CMK (cell line): ENCODE data around the gene CORO7.
A peak's percentile ranks its signal among the peaks of the same experiment; 100 is the strongest.

Source experiments
- DNase-seq: peaks from one replicate; pipeline ENCODE4 v3.0.0-alpha.2; 2010; ENCODE audit warnings: low read depth

The CORO7 gene

DNA sequence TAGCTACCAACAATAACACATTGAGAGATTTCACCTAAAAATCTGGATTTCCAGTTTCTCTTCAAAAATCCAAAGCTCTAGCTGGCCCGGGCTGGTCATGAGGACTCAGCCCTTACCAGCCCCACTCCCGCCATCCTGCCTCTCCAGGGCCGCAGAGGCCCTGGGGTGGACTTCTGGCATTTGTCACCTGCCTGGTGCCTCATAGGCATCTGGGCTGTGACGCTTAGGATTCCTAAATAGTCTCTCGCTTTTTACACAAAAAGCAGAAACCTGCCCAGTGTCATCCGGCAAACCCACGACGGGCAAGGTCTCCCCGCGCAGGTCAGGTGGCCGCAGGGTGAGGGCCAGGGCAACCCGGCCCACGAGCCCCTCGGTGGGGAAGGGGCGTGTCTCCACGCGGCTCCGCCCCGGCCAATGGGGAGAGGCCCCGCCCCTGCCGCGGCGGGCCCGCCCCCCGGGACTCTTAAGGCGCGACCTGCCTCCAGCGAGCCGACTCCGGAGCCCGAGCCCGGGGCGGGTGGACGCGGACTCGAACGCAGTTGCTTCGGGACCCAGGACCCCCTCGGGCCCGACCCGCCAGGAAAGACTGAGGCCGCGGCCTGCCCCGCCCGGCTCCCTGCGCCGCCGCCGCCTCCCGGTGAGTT, 44.9 kb downstream of the CORO7 start, which contains the start of gene VASN:
VASN (plus strand) TSS at position 492 of the 644 bp plus-strand sequence. CDS start 9,030 bp downstream, outside the sequence.
- DNase-seq, result peak; percentile 72

- DNase-seq, result peak; percentile 95
Measured at GRCh38 chr16:4370570-4371356, 45.6 kb downstream of the CORO7 start.

DNA sequence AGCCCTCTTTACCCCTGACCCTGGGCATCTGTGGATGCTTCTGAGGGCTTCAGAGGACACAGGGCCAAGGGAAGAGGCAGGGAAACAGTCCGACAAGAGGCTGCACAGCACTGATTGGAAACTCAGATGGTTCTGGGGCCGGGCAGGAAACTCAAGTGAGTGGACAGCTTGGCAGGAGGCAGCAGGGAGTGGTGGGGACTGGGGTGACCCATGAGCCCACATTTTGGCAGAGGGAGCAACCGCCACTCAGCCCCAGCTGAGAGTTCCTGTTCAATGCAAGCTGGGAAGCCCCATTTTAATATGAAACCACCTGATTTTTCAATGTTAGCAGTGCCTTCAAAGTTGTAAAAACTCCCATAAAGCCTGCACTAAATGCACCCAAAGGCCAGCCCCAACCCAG, 46.2 kb downstream of the CORO7 start:
- DNase-seq, result no peak

DNA sequence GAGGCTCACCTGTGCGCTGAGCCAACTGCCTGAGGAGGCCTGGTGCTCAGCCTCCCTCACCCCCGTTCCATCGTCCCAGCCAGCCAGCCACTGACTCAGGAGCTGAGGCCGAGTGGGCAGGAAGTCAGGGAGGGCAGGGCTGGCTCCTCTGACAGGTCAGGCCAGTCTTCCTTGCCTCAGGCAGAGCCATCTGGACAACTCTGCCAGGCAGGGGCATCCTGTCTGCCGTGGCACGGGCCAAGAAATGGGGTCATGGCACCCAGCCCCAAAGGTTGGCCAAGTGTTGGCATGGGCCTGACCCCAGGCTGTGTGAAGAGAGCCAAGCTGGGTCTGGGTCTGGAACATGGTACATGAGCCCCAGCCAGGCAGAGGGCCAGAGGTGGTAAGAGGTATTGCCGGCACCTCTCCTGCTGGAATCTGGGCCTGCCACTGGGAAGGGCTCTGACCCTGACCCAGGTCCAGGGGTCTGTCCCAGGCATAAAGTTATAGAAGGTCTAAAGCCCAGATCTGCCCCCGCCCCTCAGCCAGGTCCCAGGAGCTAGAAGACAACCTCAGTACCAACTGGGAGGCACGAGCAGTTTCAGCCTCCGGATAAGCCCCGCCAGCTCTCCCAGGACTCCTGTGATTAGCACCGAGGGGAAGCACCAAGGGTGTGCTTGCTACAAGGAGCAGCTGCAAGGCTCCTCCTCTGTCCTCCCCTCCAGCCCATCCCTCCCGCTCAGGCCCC, 47.2 kb downstream of the CORO7 start:
- no peak for DNase-seq

DNA sequence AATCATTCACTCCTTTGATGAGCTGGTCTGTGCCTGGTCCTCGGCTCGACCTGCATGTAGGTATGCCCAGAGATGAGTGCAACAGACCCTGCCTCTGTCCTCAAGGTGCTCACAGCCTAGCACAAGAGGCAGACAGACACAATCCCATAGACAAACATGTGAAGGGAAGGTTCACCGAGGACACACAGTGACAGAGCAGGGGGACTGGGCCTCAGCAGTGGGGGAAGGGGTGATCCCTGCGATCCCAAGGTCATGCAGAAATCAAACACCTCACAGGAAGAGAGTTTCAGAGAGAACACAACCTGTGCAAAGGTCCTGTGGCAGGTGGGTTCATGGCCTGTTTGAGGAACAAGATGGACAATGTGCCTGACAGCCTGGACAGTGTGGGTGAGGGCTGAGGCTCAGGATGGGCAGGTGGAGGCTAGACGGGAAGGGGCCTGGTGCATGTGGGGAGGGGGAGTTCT, 49.0 kb downstream of the CORO7 start:
- no peak for DNase-seq

GRCh38 chr16:4366016-4366415, 50.4 kb downstream of the CORO7 start:
- no peak for DNase-seq

DNA sequence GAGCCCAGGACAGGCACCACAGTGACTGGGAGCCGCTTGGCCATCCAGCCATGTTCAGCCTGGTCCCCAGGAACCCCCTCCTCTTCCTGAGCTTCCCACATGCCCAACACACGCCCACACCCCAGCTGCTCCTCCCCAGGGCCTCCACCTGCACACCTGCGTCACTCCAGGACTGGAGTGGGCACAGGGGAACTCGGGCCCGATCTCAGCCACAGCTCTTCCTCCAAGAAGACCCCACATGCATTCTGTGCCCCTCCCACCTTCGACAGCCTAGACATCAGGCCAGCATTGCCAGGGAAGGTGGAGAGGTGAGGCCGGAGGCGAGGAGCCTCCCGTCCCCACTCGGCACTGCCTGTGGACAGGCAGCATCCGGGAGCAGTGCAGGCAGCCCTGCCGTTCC, 50.8 kb downstream of the CORO7 start:
- no peak for DNase-seq

DNA sequence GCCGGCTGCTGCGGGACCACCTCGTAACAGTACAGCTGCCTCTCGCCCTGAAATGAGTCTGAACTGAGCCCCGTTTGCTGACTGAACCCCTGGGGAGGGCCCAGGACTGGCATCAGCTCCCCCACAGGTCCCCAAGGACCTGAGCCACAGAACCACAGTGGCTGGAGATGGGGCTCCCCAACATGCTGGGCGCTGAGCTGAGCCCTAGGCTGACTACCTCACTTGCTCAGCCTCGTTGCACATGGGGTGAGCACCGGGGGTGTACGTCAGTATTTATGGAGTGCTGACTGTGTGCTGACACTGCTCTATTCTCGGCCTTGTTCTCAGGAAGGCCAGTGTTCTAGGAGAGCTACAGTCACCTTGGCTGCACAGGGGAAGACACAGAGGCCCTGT, 51.4 kb downstream of the CORO7 start:
- DNase-seq, result no peak

DNA sequence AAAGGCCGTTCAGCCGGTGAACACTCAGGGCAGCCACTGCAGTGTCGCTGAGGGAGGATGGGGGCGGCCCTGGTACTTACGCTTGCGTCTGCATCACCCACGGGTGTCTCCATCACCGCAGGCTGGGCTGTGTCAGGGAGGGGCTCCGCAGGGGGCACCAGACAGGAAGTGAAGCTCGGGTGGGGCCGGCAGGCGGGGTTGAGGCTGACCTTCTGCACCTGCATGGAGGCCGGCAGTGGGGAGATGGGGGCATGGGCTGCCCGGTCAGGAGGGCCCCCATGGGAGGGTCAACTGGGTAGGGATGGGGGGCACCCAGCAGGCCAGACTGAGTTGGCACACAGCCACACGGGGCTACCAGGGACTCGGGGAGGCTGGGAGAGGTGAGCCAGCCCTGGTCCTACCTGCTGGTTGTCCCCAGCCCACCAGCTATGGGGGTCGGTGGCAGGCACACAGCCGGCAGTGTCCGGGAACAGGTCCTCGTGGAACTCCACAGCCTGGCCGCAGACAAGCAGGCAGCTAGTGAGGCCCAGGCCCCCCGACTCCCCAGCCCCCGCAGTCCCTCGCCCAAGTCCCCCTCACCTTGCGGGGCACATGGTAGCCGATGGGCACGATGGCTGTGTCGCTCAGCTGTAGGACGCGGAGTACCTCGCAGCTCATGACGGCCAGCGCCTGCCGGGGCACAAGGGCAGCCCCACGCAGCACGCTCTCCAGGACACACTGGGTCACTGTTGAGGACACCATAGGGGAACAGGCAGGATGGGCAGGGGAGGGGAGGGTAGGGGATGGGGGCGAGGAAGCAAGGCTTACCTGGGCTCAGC, 52.0 kb downstream of the CORO7 start:
- no peak for DNase-seq

DNA sequence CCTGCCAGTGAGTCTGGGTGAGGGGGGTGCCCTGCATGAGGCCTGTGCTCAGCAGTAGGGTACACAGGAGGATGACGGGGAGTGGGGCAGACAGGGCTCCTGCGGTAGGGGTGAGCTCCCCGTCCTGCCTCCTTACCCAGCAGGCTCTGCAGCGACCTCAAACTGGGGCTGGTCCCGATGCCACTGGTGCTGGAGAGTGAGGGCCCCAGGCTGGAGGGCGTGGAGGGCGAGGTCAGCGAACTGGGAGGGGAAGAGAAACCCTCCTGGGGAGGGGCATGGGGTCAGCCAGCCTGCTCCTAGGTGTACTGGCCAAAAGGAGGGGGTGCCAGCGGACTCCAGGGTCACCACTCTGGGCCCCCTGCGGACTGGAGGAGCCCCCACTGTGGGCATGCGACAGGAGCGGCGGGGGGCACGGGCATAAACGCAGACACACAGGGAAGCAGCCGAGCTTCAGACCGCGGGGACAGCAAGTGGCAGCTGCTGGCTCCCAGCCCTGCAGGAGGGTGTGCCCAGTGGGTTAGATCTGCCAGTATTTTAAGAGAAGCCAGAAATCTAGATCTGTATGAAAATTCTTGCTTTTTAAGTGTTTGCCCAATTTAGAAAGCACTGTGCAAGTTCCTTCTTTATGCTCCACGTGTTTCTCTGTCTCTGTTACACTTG, 53.8 kb downstream of the CORO7 start:
- DNase-seq, result no peak

DNA sequence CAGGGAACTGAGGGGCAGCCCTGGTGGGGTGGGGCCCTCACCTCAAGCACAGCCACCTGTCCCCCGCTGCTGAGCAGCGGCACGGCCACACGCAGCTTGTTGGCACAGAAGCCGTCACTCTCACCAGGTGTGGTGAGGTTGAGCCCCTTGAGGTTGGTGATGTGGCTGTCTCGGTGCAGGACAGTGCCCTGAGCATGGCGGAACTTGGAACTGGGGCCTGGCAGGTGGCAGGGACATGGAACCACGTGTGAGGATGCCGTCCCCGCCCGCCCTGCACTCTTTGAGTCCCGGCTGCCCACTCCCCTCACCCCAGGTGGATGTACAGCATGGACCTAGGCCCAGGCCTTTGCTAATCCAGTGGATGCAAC, 54.5 kb downstream of the CORO7 start:
- DNase-seq, result no peak

DNA sequence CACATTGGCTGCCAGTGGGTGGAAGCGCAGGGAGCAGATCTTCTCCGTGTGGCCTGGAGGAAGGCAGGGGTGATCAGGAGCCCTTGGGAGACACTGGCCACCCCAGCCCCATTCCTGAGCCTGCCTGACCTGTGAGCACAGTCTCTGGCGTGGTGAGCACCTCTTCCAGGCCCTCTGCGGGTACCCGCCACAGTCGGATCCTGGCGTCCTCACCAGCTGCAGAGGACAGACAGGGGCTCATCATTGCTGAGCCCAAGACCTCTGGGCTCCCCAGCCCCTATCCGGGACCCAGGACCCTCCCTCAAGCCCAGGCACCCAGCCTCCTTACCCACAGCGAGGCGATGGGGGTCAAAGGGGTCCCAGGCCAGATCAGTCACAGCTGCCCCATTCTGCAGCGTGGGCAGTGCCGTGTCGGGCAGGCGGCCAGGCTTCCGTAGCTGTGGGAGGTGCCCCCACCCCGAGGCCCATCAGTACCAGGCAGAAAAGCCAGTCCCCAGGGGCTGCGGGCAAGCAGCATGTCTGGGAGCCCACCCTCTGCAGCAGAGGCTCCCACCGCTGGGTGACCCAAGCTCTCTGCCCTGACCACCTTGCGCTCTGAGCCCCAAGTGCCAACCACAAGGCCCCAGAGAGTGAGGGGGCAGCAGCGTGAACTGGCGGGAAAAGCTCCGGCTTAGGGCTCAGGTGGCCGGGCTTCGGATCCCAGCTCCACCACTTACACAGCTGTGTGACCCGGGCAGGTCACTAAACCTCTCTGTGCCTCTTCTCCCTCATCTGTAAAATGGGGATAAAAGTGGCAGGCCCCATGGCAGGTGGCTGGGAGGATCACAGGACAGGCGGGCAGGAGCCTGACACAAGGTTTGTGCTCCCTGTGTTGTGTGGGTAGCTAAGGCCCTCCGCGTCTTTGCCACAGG, 55.1 kb downstream of the CORO7 start:
- DNase-seq, result no peak

DNA sequence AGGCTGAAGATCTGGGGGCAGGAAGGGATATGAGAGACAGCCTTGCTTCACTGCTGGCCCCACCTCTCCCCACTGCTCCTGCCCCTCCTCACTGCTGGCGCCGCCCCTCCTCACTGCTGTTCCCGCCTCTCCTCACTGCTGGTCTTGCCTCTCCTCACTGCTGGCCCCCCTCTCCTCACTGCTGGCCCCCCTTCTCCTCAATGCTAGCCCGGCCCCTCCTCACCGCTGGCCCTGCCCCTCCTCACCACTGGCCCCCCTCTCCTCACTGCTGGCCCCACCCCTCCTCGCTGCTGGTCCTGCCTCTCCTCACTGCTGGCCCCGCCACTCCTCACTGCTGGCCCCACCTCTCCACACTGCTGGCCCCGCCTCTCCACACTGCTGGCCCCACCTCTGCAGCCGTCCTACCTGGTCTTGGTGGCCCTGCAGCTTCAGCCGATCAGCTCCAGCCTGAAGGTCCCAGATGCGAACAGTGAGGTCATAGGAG, 55.8 kb downstream of the CORO7 start:
- no peak for DNase-seq

GRCh38 chr16:4359914-4360313, 56.5 kb downstream of the CORO7 start:
- no peak for DNase-seq

GRCh38 chr16:4358831-4359561, 57.4 kb downstream of the CORO7 start:
- no peak for DNase-seq

DNA sequence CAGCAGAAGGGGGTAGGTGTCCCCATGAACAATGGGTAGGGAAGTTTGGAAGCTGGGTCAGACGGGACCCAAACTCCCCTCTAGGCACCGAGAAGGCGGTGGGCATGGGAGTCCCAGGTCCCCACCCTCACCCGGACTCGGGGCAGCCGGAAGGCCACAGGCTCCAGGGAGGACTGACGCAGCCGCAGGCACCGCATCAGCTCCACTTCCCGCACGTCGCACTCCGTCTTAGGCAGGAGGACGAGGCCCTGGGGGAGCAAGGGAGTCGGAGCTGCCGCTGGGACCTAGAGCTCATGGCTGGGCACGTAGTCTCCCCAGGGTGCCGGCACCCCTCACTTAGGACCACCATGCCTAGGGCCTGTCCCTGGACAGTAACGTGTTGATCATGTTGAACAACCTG, 58.2 kb downstream of the CORO7 start:
- DNase-seq, result no peak

- no peak for DNase-seq
Measured at GRCh38 chr16:4356820-4357219, 59.6 kb downstream of the CORO7 start.

- no peak for DNase-seq
Measured at GRCh38 chr16:4354512-4355409, 61.6 kb downstream of the CORO7 start.

GRCh38 chr16:4353675-4354074, 62.7 kb downstream of the CORO7 start:
- DNase-seq, result no peak
